Esophagus muscularis mucosa (tissue), 4 donors: ENCODE data around the gene ATP2A3. TPM values are rescaled to one million over a fixed set of nuclear protein-coding genes. Genes with fewer than 3 reads are reported as not detected.

Source experiments
- DNase-seq: peaks from one replicate; pipeline ENCODE4 v3.0.0-alpha.2; 2017; ENCODE audit errors: extremely low spot score
- H3K27ac ChIP-seq, 4 donors: fragments of 200-600 bp; sonication (generic); replicated peaks in 1 of 4; 1 replicate in 3 of 4; 2 replicates in 1 of 4; pipeline ENCODE4 v1.5.1; 2016 to 2019; ENCODE audit warnings: mild to moderate bottlenecking in 1 of 4
- H3K27me3 ChIP-seq, 4 donors: fragments of 200-600 bp; sonication (generic); one replicate each; pipeline versions ENCODE4 v1.5.1 to v1.6.0; 2016 to 2019
- H3K36me3 ChIP-seq, 4 donors: fragments of 200-600 bp; sonication (generic); one replicate each; pipeline ENCODE4 v1.5.1; 2016 to 2019
- H3K4me1 ChIP-seq, 4 donors: fragments of 200-600 bp; sonication (generic); one replicate each; pipeline ENCODE4 v1.5.1; 2016 to 2019
- H3K4me3 ChIP-seq, 4 donors: fragments of 200-600 bp; sonication (generic); 1 replicate in 2 of 4; 2 replicates in 2 of 4; pipeline ENCODE4 v1.5.1; 2016 to 2019; ENCODE audit warnings: mild to moderate bottlenecking in 4 of 4, moderate library complexity in 1 of 4
- H3K9me3 ChIP-seq, 4 donors: fragments of 200-600 bp; sonication (generic); 1 replicate in 3 of 4; 2 replicates in 1 of 4; pipeline ENCODE4 v1.5.1; 2016 to 2019
- CTCF ChIP-seq, 3 experiments: fragments of 200-600 bp in 2 of 3; fragments of 450-650 bp in 1 of 3; sonication (generic) in 2 of 3; IDR thresholded peaks; one replicate each; pipeline ENCODE4 v1.5.1; 2017 to 2019; ENCODE audit warnings: antibody characterized with exemption in 3 of 3, mild to moderate bottlenecking in 2 of 3, moderate library complexity in 1 of 3
- EP300 ChIP-seq: sonication (generic); formaldehyde crosslinking; IDR thresholded peaks from one replicate; pipeline ENCODE4 v1.6.1; 2017; ENCODE audit warnings: antibody characterized with exemption
- POLR2A ChIP-seq: fragments of 450-650 bp; IDR thresholded peaks from one replicate; pipeline ENCODE4 v1.6.1; 2017; ENCODE audit warnings: antibody characterized with exemption, moderate library complexity, mild to moderate bottlenecking, low read depth
- POLR2AphosphoS5 ChIP-seq, 2 donors: sonication (generic); formaldehyde crosslinking; IDR thresholded peaks; one replicate each; pipeline ENCODE4 v1.6.1; 2017; ENCODE audit warnings: antibody characterized with exemption in 2 of 2
- WGBS: methylation state at CpG from one replicate; pipeline ENCODE4 v1.1.5; 2018; 5-methylcytosine and 5-hydroxymethylcytosine counted together
- intact Hi-C: fragments of 100-400 bp; cut with DNase I; formaldehyde crosslinking; loops from one replicate; pipeline ENCODE4 v1.15.1; 2023
- total RNA-seq, 4 donors: library from RNA; depleted of rRNA; stranded (reverse); fragments of >200 nt; gene quantifications; one replicate each; pipeline versions ENCODE4 v1.1.0 to v1.2.1, GENCODE V29; 2016

ATP2A3 gene
- total RNA-seq, 4 donors from 2014 or later = 17.9 to 35.4 (median 24.8) TPM

GRCh38 chr17:4001048-4001590, 36.9 kb upstream of the ATP2A3 start:
- no peaks in the 10 kb centered on the region for H3K9me3 ChIP-seq
- no peak overlapping the region for H3K4me3 ChIP-seq
- intact Hi-C loops = loop anchor here (5.0 kb wide), 2 partner anchors 64 to 139 kb away; no protein-coding TSS in a partner anchor
- TF ChIP-seq CTCF (IDR thresholded peaks at IDR 0.05) (no peak), EP300 (no peak), POLR2AphosphoS5 (IDR thresholded peaks at IDR 0.05) (no peak), POLR2A (no peak)
- 84% methylated on average over 13 of the region's 13 CpGs for WGBS
- no peak overlapping the region for H3K27ac ChIP-seq
- DNase-seq = no peak
- peaks cover 11 to 29% (median 21%) of the 10 kb centered on the region in 4 donors for H3K4me1 ChIP-seq
- peaks cover 8 to 11% (median 10%) of the 10 kb centered on the region in 4 donors for H3K36me3 ChIP-seq
- peaks cover 0 to 6% (median 0%) of the 10 kb centered on the region in 4 donors for H3K27me3 ChIP-seq

GRCh38 chr17:3998436-3998835, 34.2 kb upstream of the ATP2A3 start:
- H3K4me3 ChIP-seq = no peak overlapping the region
- TF ChIP-seq CTCF (IDR thresholded peaks at IDR 0.05) (no peak), EP300 (no peak), POLR2AphosphoS5 (IDR thresholded peaks at IDR 0.05) (no peak)
- no peaks in the 10 kb centered on the region for H3K36me3 ChIP-seq
- no peak for DNase-seq
- no peaks in the 10 kb centered on the region for H3K9me3 ChIP-seq
- 71% methylated on average over 4 of the region's 4 CpGs for WGBS
- H3K27me3 ChIP-seq = peaks cover 0 to 6% (median 0%) of the 10 kb centered on the region in 4 donors
- H3K4me1 ChIP-seq = peaks cover 0 to 12% (median 6%) of the 10 kb centered on the region in 4 donors
- H3K27ac ChIP-seq = no peak overlapping the region
- intact Hi-C loops = no loop called here

- no peaks in the 10 kb centered on the region for H3K9me3 ChIP-seq
- DNase-seq = no peak
- H3K27ac ChIP-seq = no peak overlapping the region
- H3K4me3 ChIP-seq = no peak overlapping the region
- H3K4me1 ChIP-seq = no peaks in the 10 kb centered on the region
- H3K36me3 ChIP-seq = no peaks in the 10 kb centered on the region
- peaks cover 0 to 6% (median 0%) of the 10 kb centered on the region in 4 donors for H3K27me3 ChIP-seq
- WGBS = 52% methylated on average over 1 of the region's 1 CpG
- TF ChIP-seq POLR2A (no peak), EP300 (no peak), POLR2AphosphoS5 (IDR thresholded peaks at IDR 0.05) (no peak), CTCF (IDR thresholded peaks at IDR 0.05) (no peak)
- intact Hi-C loops = no loop called here
Observed at GRCh38 chr17:3995067-3995466, 30.8 kb upstream of the ATP2A3 start.

- intact Hi-C loops = no loop called here
- no peaks in the 10 kb centered on the region for H3K9me3 ChIP-seq
- 85% methylated on average over 1 of the region's 1 CpG for WGBS
- no peaks in the 10 kb centered on the region for H3K36me3 ChIP-seq
- no peak overlapping the region for H3K27ac ChIP-seq
- H3K4me1 ChIP-seq = peaks cover 0 to 5% (median 2%) of the 10 kb centered on the region in 4 donors
- H3K27me3 ChIP-seq = peaks cover 0 to 6% (median 0%) of the 10 kb centered on the region in 4 donors
- no peak for TF ChIP-seq POLR2AphosphoS5 (IDR thresholded peaks at IDR 0.05)
- no peak for TF ChIP-seq EP300
- TF ChIP-seq CTCF (IDR thresholded peaks at IDR 0.05) = no peak
- TF ChIP-seq POLR2A = no peak
- no peak overlapping the region for H3K4me3 ChIP-seq
- no peak for DNase-seq
Observed at GRCh38 chr17:3994221-3994576, 30.0 kb upstream of the ATP2A3 start.
